Measurements from ENCODE around the gene SYT1.

DNA sequence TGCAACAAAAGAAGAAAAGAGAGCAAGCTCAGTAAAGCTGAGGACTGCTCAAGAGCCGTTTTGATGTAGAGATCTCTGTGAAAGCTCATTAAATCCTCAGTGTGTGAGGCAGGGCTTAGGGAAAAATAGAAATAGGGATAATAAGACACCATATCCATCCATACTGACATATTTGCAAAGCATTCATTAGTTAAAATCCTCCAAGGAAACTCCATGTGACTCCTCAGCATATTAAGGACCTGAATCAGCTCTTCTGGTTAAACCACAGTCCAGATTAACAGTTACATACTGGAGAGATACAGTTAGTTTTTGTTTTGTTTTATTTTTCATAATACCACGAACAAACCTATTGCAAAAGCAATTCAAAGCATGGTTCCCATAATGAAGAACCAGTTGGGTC is 538.0 kb downstream of the SYT1 start:
- TF ChIP-seq, protein P1, sequence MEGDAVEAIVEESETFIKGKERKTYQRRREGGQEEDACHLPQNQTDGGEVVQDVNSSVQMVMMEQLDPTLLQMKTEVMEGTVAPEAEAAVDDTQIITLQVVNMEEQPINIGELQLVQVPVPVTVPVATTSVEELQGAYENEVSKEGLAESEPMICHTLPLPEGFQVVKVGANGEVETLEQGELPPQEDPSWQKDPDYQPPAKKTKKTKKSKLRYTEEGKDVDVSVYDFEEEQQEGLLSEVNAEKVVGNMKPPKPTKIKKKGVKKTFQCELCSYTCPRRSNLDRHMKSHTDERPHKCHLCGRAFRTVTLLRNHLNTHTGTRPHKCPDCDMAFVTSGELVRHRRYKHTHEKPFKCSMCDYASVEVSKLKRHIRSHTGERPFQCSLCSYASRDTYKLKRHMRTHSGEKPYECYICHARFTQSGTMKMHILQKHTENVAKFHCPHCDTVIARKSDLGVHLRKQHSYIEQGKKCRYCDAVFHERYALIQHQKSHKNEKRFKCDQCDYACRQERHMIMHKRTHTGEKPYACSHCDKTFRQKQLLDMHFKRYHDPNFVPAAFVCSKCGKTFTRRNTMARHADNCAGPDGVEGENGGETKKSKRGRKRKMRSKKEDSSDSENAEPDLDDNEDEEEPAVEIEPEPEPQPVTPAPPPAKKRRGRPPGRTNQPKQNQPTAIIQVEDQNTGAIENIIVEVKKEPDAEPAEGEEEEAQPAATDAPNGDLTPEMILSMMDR (conservative IDR thresholded peaks at IDR 0.05 in 1 of 2, IDR thresholded peaks at IDR 0.05 in 1 of 2; ENCODE audit: low read depth in 1 of 2, low read length in 2 of 2), result no peak
- no peak for TF ChIP-seq EZH2 (IDR thresholded peaks at IDR 0.05; ENCODE audit: low read length, missing control alignments)
